Lung (tissue), 12 donors: ENCODE measurements around the gene EPN2. TPM values are rescaled to one million over a fixed set of nuclear protein-coding genes. Genes with fewer than 3 reads are reported as not detected.
A peak's percentile ranks its signal among the peaks of the same experiment; 100 is the strongest.

ENCODE experiments used
- ATAC-seq: fragments of 200-7000 bp; cut with Tn5 transposase; one replicate; pipeline ENCODE4 v1.9.1; 2020; ENCODE audit warnings: moderate number of reproducible peaks; ENCODE audit not compliant: insufficient read depth, low FRiP score
- DNase-seq, 3 donors: peaks; one replicate each; pipeline ENCODE4 v3.0.0-alpha.2; 2013 to 2017
- H3K27ac ChIP-seq, 2 donors: one replicate each; pipeline ENCODE4 v1.5.1; 2013; ENCODE audit warnings: mild to moderate bottlenecking in 2 of 2, moderate library complexity in 2 of 2, control low read depth in 1 of 2, inconsistent platforms in 1 of 2, low read depth in 1 of 2, low read length in 1 of 2
- H3K27me3 ChIP-seq, 3 donors: one replicate each; pipeline ENCODE4 v1.5.1; 2013; ENCODE audit warnings: low read length in 2 of 3; ENCODE audit not compliant: control insufficient read depth in 3 of 3, insufficient read depth in 3 of 3
- H3K36me3 ChIP-seq, 4 donors: one replicate each; pipeline ENCODE4 v1.5.1; 2013; ENCODE audit warnings: low read length in 4 of 4, mild to moderate bottlenecking in 1 of 4, moderate library complexity in 1 of 4; ENCODE audit not compliant: control insufficient read depth in 4 of 4, insufficient read depth in 4 of 4
- H3K4me1 ChIP-seq, 5 donors: one replicate each; pipeline ENCODE4 v1.5.1; 2013; ENCODE audit warnings: low read length in 5 of 5, mild to moderate bottlenecking in 2 of 5, moderate library complexity in 1 of 5; ENCODE audit not compliant: control insufficient read depth in 5 of 5, insufficient read depth in 5 of 5
- H3K4me3 ChIP-seq: one replicate; pipeline ENCODE4 v1.5.1; 2013; ENCODE audit warnings: mild to moderate bottlenecking, control low read depth, moderate library complexity
- H3K9ac ChIP-seq, 2 donors: one replicate each; pipeline ENCODE4 v1.5.1; 2013; ENCODE audit warnings: low read length in 2 of 2, control low read depth in 1 of 2; ENCODE audit not compliant: insufficient read depth in 1 of 2
- H3K9me3 ChIP-seq, 4 donors: one replicate each; pipeline ENCODE4 v1.5.1; 2013; ENCODE audit warnings: low read length in 3 of 4, mild to moderate bottlenecking in 1 of 4, moderate library complexity in 1 of 4; ENCODE audit not compliant: control insufficient read depth in 4 of 4, insufficient read depth in 3 of 4
- WGBS, 2 donors: extraction: QIAGEN DNeasy Blood & Tissue Kit; methylation state at CpG; one replicate each; pipeline ENCODE4 v1.1.7; 2013; 5-methylcytosine and 5-hydroxymethylcytosine counted together
- polyA plus RNA-seq, 2 donors: library from polyadenylated mRNA; stranded (reverse); fragments of 200-250 nt; gene quantifications; one replicate each; pipeline ENCODE4 v1.2.1, GENCODE V29; 2013
- total RNA-seq, 2 donors: library from RNA; depleted of rRNA in 1 of 2; stranded (reverse); fragments of >200 nt in 1 of 2; gene quantifications; one replicate each; pipeline ENCODE4 v1.2.1, GENCODE V29; 2014 to 2021
- TF ChIP-seq, protein P1 (sequence below): IDR thresholded peaks from 2 replicates; pipeline ENCODE4 v1.5.1; 2012; ENCODE audit warnings: mild to moderate bottlenecking; ENCODE audit errors: control extremely low read depth, extremely low read depth
- donor health status: control.
- donor health status: control.
- donor health status: Bipolar disorder and iron deficiency.
- donor health status: healthy.
- donor health status: DM: yes; HTN: yes; CAD: no.

The EPN2 gene
- total and polyA plus RNA-seq, 4 donors, result 16.7 to 73.7 (median 37.4) TPM

DNA sequence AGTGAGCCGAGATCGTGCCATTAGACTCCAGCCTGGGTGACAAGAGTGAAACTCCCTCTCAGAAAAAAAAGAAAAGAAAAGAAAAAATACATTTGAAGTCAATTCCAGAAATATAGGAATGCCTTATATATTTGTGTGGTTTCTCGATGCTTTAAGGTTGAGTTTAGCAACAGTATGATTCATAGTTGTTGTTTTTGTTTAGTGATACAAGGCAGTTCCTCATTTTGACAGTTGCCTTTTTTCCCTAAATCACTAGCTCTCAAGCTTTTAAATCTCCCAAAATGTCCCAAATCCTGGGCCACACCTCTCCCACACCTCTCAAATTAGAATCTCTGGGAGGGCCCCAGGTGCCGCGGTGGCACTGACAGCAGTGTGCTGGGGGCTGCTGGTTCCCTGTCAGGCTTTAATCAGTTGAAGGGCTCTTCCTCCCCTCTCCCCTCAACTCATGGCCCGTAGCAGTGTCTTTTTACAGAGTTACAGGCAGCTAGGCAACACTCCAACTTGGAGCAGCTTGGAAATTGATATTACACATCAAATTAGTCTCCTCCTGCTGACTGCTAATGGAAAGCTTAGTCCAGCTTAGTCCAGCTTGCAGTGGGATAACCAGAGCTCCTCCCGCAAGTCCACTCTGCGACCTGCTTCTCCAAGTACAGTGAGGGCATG, 58.4 kb downstream of the EPN2 start:
- Histone ChIP-seq H3K9me3 (no peaks in the 10 kb centered on the region), H3K36me3 (peaks cover 0 to 2% (median 0%) of the 10 kb centered on the region in 4 donors), H3K4me1 (peaks cover 0 to 17% (median 9%) of the 10 kb centered on the region in 5 donors), H3K27me3 (no peaks in the 10 kb centered on the region), H3K27ac (no peak overlapping the region), H3K4me3 (no peak overlapping the region), H3K9ac (no peak overlapping the region)
- ATAC-seq (no peak), DNase-seq (peak; percentile 83 to 97 (median 95))
- TF ChIP-seq, protein P1, sequence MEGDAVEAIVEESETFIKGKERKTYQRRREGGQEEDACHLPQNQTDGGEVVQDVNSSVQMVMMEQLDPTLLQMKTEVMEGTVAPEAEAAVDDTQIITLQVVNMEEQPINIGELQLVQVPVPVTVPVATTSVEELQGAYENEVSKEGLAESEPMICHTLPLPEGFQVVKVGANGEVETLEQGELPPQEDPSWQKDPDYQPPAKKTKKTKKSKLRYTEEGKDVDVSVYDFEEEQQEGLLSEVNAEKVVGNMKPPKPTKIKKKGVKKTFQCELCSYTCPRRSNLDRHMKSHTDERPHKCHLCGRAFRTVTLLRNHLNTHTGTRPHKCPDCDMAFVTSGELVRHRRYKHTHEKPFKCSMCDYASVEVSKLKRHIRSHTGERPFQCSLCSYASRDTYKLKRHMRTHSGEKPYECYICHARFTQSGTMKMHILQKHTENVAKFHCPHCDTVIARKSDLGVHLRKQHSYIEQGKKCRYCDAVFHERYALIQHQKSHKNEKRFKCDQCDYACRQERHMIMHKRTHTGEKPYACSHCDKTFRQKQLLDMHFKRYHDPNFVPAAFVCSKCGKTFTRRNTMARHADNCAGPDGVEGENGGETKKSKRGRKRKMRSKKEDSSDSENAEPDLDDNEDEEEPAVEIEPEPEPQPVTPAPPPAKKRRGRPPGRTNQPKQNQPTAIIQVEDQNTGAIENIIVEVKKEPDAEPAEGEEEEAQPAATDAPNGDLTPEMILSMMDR, result no peak
- WGBS, 2 donors, result 74 to 78% methylated on average over 8 of the region's 8 CpGs

DNA sequence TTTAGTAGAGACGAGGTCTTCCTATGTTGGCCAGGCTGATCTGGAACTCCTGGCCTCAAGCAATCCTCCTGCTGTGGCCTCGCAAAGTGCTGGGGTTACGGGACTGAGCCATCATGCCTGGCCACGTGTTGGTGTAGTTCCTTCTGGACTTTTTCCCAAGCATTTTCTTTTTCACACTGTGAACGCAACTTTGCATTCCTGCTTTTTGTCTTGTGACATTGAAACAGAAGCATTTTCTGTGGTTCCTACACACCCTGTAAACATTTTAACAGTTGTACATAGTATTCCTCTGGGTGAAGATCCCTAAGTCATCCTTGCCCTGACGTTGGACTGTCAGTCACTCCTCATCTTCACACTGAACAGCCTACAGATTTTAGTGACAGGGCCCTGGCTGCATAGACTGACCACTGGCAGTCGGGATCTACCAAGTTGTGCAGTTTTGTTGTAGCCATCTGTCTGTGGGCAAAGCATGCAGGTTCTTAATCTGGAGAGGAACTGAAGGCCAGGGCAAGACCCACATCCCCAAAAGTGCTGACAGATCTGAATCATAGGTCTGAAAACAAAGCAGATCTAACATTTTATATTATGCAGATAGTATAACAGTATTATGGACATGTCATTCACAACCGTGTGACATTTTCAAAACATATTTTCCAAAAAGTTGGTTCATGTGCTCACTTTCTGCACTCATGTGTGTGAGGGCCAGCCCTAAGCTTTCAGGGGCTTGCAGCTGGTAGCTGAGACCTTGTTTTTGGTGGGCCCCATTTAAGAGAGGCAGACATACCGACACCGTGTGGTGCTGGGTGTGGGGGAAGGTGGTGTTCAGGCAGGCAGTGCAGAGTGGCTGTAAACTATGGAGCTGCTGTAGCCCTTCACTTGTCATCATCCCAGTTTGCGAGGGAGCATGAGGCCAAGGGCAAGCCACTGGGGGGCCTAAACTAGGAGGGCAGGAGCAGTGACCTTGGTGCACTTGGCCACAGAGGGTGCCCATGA, 59.9 kb downstream of the EPN2 start:
- H3K9ac ChIP-seq, result no peak overlapping the region
- no peaks in the 10 kb centered on the region for H3K9me3 ChIP-seq
- no peak overlapping the region for H3K27ac ChIP-seq
- no peak overlapping the region for H3K4me3 ChIP-seq
- 85 to 89% methylated on average over 11 of the region's 11 CpGs for WGBS, 2 donors
- H3K4me1 ChIP-seq, result peaks cover 0 to 20% (median 12%) of the 10 kb centered on the region in 5 donors
- ATAC-seq (no peak), DNase-seq (no peak)
- no peaks in the 10 kb centered on the region for H3K27me3 ChIP-seq
- TF ChIP-seq, protein P1, result no peak
- H3K36me3 ChIP-seq, result peaks cover 0 to 2% (median 0%) of the 10 kb centered on the region in 4 donors

DNA sequence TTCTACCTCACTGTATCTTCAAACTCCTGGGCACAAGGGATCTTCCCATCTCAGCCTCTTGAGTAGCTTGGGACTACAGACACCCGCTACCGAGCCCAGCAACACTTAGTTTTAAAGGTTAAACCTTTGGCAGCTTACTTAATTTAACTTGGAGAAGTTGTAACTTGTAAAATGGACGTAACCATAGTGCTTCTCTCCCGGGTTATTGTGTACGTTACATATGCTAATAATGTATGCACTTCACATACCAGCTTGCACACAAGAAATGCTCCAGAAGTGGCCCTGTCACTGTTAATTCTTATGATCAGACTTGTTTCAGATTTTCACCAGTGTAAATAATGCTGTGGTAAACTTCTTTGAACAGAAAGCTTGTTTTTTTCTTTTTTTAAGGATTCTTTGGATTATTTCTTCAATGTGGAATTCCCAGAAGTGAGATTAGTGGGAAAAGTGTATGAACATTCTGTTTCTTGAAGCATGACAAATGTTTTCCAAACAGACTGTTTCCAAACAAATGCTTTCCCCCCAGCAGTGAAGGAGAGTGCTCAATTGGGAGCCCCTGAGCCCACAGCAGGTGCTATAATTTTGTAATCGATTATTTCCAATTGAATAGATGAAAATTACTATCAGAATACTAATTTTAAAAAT, 61.5 kb downstream of the EPN2 start:
- H3K4me3 ChIP-seq, result no peak overlapping the region
- no peak for ATAC-seq
- no peak overlapping the region for H3K9ac ChIP-seq
- TF ChIP-seq, protein P1, result no peak
- DNase-seq, result no peak
- peaks cover 0 to 26% (median 12%) of the 10 kb centered on the region in 5 donors for H3K4me1 ChIP-seq
- no peak overlapping the region for H3K27ac ChIP-seq
- WGBS, 2 donors, result 64 to 85% methylated on average over 6 of the region's 6 CpGs
- H3K27me3 ChIP-seq, result no peaks in the 10 kb centered on the region
- no peaks in the 10 kb centered on the region for H3K9me3 ChIP-seq
- H3K36me3 ChIP-seq, result peaks cover 0 to 4% (median 0%) of the 10 kb centered on the region in 4 donors
